ENCODE measurements around the gene PLCXD1.
"Not testable (repeated sequence)": the region's sequence is repeated elsewhere in the genome, so short reads cannot be mapped to it uniquely, and the experiment has no call there.

The PLCXD1 gene

DNA sequence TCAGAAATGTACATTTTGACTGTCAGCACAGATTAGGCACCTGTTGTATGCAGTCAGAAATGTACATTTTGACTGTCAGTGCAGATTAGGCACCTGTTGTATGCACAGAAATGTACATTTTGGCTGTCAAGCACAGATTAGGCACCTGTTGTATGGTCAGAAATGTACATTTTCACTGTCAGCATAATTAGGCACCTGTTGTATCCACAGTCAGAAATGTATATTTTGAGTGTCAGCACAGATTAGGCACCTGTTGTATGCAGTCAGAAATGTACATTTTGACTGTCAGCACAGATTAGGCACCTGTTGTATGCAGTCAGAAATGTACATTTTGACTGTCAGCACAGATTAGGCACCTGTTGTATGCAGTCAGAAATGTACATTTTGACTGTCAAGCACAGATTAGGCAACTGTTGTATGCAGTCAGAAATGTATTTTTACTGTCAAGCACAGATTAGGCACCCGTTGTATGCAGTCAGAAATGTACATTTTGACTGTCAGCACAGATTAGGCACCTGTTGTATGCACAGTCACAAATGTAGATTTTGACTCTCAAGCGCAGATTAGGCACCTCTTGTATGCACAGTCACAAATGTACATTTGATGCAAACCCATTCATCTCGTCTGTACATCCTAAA is 25.6 kb downstream of the PLCXD1 start:
- not testable (repeated sequence) for H3K27ac ChIP-seq (ENCODE audit: low read length); H3K9me3 ChIP-seq (ENCODE audit: control insufficient read depth, low read depth, low read length); H3K4me1 ChIP-seq (ENCODE audit: control insufficient read depth, low read depth, low read length); H3K9ac ChIP-seq (ENCODE audit: low read length); H3K4me3 ChIP-seq (ENCODE audit: low read length); H3K27me3 ChIP-seq (ENCODE audit: control insufficient read depth, insufficient read depth, low read length)
- peaks cover 61% of the 10 kb centered on the region for H3K36me3 ChIP-seq (ENCODE audit: control insufficient read depth, low read depth, low read length)

DNA sequence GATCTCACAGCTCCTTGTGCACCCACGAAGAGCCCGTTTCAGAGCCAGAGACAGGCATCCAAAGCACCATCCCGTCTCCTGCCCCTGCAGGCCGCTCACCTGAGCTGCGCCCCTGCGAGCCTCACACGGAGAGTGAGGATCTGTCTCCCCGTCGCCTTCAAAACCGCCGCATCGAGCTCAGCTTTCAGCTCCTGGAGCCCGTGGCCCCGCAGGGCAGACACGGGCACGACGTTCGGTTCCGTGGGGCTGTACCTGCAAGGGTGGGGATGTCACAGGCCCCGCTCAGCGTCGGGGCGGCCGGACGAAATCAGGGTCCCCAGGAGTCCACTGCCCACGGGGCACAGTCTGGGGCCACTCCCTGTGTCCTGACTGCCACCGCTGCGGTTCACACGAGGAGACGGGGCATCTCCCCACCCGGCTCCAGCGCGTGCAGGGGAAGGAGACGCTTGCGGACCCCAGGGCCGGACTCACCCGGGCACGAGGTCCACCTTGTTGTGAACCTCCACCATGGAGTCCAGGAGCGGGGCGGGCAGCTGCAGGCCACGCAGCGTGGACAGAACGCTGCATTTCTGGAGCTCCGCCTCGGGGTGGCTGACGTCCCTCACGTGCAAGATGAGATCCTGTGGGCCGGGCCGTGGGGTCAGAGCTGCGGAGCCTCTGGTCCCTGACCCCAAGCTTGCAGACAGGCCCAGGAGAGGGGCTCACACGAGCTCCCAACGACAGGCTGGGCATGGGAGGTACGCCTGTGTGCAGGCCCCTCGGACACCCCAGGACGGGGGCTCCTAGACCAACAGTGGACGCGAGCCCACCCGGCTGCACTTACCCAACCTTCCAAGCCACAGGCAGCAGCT is 26.3 kb downstream of the PLCXD1 start:
- no peaks in the 10 kb centered on the region for H3K4me1 ChIP-seq (ENCODE audit: control insufficient read depth, low read depth, low read length)
- no peak overlapping the region for H3K9ac ChIP-seq (ENCODE audit: low read length)
- no peak overlapping the region for H3K27ac ChIP-seq (ENCODE audit: low read length)
- H3K27me3 ChIP-seq (ENCODE audit: control insufficient read depth, insufficient read depth, low read length): no peaks in the 10 kb centered on the region
- no peaks in the 10 kb centered on the region for H3K9me3 ChIP-seq (ENCODE audit: control insufficient read depth, low read depth, low read length)
- peaks cover 61% of the 10 kb centered on the region for H3K36me3 ChIP-seq (ENCODE audit: control insufficient read depth, low read depth, low read length)
- H3K4me3 ChIP-seq (ENCODE audit: low read length): no peak overlapping the region

DNA sequence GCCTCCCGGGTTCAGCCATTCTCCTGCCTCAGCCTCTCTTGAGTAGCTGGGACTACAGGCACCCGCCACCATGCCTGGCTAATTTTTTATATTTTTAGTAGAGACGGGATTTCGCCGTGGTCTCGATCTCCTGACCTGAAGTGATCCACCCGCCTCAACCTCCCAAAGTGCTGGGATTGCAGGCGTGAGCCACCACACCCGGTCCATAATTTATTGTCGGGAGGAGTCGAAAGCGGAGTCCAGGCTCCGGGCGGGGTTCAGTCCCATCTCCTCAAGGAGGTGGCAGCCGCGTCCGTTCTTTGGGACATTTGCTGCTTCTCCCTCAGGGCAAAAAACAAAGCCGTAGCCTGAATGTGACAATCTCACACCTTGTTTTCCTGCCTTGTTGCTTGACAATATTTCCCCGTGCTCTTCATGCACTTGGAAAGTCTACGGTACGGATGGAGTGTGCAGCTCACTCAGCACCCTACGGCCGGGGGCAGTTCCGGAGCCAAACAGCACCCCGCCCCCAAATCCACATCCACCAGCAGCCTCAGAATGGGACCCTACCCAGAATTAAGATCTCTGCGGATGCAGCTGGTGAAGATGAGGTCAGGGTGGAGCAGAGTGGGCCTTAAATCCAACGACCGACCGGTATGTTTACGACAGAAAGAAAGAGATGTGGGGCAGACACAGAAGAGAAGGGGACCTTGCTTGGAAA is 27.8 kb downstream of the PLCXD1 start:
- Histone ChIP-seq H3K36me3 (ENCODE audit: control insufficient read depth, low read depth, low read length) (peaks cover 67% of the 10 kb centered on the region), H3K4me3 (ENCODE audit: low read length) (no peak overlapping the region), H3K4me1 (ENCODE audit: control insufficient read depth, low read depth, low read length) (no peaks in the 10 kb centered on the region), H3K27me3 (ENCODE audit: control insufficient read depth, insufficient read depth, low read length) (no peaks in the 10 kb centered on the region), H3K27ac (ENCODE audit: low read length) (no peak overlapping the region), H3K9me3 (ENCODE audit: control insufficient read depth, low read depth, low read length) (no peaks in the 10 kb centered on the region), H3K9ac (ENCODE audit: low read length) (no peak overlapping the region)

DNA sequence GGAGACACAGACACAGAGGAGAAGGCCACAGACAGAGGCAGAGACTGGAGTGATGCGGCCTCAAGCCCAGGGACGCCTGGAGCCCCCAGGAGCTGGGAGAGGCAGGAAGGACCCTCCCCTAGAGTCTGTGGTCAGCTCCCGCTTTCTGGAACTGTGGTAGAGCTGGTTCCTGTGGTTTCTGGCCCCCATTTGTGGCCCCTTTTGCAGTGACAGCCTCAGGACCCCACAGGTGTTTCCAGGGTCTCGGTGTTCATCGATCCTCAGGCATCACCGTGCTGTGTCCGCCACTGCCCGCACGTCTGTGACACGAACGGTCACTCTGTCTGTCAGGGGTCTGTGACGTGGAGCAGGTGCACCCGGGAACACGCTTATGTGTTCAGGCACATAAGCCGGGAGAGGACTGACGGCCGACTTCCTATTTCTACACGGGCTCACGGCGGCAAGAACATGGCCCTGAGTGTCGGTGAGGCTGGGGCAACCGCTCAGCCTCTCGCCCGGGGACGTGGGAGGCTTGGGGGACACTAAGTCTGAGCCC is 29.5 kb downstream of the PLCXD1 start:
- H3K27me3 ChIP-seq (ENCODE audit: control insufficient read depth, insufficient read depth, low read length): no peaks in the 10 kb centered on the region
- H3K9me3 ChIP-seq (ENCODE audit: control insufficient read depth, low read depth, low read length): no peaks in the 10 kb centered on the region
- H3K4me1 ChIP-seq (ENCODE audit: control insufficient read depth, low read depth, low read length): no peaks in the 10 kb centered on the region
- H3K4me3 ChIP-seq (ENCODE audit: low read length): no peak overlapping the region
- peaks cover 78% of the 10 kb centered on the region for H3K36me3 ChIP-seq (ENCODE audit: control insufficient read depth, low read depth, low read length)
- no peak overlapping the region for H3K27ac ChIP-seq (ENCODE audit: low read length)
- no peak overlapping the region for H3K9ac ChIP-seq (ENCODE audit: low read length)

DNA sequence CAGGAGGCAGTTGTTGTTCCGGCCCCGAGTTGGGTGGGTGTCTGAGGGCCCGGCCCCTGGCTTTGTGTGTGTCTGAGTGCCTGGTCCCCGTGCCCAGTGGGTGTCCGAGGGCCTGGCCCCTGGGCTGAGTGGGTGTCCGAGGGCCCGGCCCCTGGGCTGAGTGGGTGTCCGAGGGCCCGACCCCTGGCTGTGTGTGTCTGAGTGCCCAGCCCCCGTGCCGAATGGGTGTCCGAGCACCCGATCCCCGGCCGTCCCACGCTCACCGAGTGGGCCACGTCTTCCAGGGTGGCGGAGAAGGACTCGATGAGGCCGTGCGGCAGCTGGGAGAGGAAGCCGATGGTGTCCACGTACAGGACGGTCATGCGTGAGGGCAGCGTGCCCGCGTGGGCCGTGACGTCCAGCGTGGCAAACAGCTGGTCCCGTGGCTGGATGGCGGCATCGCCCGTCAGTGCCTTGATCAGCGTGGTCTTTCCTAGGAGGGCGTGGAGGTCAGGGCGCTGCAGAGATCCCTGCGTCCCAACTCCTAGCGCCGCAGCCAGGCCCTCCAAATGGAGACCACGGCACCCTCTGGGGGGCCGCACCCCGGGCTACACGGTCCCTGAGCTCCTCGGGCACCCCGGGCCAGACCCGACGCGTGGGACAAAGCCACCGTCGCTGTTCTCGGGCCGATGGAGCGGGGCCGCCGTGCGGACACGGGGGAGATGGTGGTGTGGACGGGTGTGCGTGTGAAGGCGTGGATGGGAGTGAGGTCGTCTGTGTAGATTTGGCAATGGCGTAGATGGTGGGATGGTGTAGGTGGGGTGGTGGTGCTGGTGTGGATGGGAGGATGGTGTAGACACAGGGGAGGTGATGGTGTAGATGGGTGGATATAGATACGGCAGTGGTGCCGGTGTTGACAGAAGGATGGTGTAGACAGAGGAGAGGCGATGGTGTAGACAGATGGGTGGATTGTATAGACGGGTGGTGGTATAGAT is 30.3 kb downstream of the PLCXD1 start:
- no peak overlapping the region for H3K27ac ChIP-seq (ENCODE audit: low read length)
- H3K4me1 ChIP-seq (ENCODE audit: control insufficient read depth, low read depth, low read length): no peaks in the 10 kb centered on the region
- H3K4me3 ChIP-seq (ENCODE audit: low read length): no peak overlapping the region
- H3K9me3 ChIP-seq (ENCODE audit: control insufficient read depth, low read depth, low read length): no peaks in the 10 kb centered on the region
- peaks cover 74% of the 10 kb centered on the region for H3K36me3 ChIP-seq (ENCODE audit: control insufficient read depth, low read depth, low read length)
- no peaks in the 10 kb centered on the region for H3K27me3 ChIP-seq (ENCODE audit: control insufficient read depth, insufficient read depth, low read length)
- no peak overlapping the region for H3K9ac ChIP-seq (ENCODE audit: low read length)

DNA sequence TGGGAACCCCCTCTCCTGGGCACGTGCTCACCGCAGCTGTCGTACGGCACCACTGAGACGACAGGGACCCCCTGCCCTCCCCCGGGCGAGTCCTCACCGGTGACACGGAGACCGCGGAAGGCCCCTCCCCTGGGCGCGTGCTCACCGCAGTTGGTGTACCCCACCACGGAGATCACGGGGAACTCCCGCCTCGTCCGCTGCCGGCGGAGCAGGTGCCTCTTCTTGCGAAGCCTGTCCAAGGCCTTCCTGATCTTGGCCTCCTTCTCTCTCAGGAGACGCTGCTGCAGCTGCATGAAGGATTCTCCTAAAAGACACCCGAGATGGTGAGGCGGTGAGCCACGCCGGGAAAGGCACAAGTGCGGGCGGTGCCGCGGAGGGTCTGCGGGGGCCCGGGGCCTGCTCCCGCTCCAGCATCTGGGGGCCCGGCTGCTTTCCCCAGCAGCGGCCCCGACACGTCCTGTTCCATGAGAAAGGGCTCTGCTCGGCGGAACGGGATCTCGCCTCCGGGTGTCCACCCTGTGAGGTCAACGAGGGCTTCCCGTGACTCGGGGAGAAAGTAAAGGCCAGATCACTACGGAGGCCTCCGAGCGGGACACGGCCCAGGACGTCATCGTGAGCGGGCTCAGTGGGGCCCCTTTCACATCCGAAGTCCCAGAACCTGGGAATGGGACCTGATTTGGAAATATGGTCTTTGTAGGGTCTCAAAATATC is 31.6 kb downstream of the PLCXD1 start:
- H3K27ac ChIP-seq (ENCODE audit: low read length): no peak overlapping the region
- H3K4me1 ChIP-seq (ENCODE audit: control insufficient read depth, low read depth, low read length): no peaks in the 10 kb centered on the region
- no peaks in the 10 kb centered on the region for H3K27me3 ChIP-seq (ENCODE audit: control insufficient read depth, insufficient read depth, low read length)
- H3K4me3 ChIP-seq (ENCODE audit: low read length): no peak overlapping the region
- H3K9ac ChIP-seq (ENCODE audit: low read length): no peak overlapping the region
- H3K36me3 ChIP-seq (ENCODE audit: control insufficient read depth, low read depth, low read length): peaks cover 65% of the 10 kb centered on the region
- H3K9me3 ChIP-seq (ENCODE audit: control insufficient read depth, low read depth, low read length): no peaks in the 10 kb centered on the region

DNA sequence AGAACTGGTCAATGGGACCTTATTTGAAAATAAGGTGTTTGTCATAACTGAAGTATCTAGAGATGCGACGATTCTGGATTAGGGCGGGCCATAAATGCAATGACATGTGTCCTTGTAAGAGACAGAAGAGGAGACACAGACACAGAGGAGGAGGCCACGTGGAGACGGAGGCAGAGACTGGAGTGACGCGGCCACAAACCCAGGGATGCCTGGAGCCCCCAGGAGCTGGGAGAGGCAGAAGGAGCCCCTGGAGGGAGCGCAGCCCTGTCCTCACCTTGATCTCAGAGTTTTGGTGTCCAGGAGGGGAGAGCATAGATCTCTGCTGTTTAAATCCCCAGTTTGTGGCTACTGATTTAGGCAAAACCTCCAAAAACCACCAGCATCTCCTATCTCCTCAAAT is 32.4 kb downstream of the PLCXD1 start:
- no peaks in the 10 kb centered on the region for H3K27me3 ChIP-seq (ENCODE audit: control insufficient read depth, insufficient read depth, low read length)
- H3K9me3 ChIP-seq (ENCODE audit: control insufficient read depth, low read depth, low read length): no peaks in the 10 kb centered on the region
- peaks cover 59% of the 10 kb centered on the region for H3K36me3 ChIP-seq (ENCODE audit: control insufficient read depth, low read depth, low read length)
- no peak overlapping the region for H3K27ac ChIP-seq (ENCODE audit: low read length)
- no peaks in the 10 kb centered on the region for H3K4me1 ChIP-seq (ENCODE audit: control insufficient read depth, low read depth, low read length)
- no peak overlapping the region for H3K9ac ChIP-seq (ENCODE audit: low read length)
- no peak overlapping the region for H3K4me3 ChIP-seq (ENCODE audit: low read length)

DNA sequence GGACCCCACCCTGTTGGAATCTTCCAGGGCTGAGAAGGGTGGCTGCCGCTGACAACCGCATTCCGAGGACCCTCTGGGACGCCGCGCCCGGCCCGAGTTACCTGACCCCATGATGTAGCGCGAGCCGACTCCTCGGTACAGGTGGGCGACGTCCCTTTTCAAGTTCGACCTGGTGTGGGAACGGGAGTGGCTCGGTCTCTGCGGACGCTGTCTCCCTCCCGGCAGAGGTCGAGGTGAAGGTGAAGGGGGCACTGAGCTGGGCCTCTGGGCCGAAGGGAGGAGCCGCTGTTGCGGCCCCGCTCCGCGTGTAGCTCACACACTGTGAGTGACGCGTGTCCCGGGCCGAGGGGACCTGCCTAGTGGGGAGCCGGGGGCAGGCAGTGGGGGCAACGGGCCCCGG is 32.9 kb downstream of the PLCXD1 start:
- Histone ChIP-seq H3K4me3 (ENCODE audit: low read length) (no peak overlapping the region), H3K9ac (ENCODE audit: low read length) (no peak overlapping the region), H3K36me3 (ENCODE audit: control insufficient read depth, low read depth, low read length) (peaks cover 56% of the 10 kb centered on the region), H3K9me3 (ENCODE audit: control insufficient read depth, low read depth, low read length) (no peaks in the 10 kb centered on the region), H3K4me1 (ENCODE audit: control insufficient read depth, low read depth, low read length) (no peaks in the 10 kb centered on the region), H3K27me3 (ENCODE audit: control insufficient read depth, insufficient read depth, low read length) (no peaks in the 10 kb centered on the region), H3K27ac (ENCODE audit: low read length) (no peak overlapping the region)

DNA sequence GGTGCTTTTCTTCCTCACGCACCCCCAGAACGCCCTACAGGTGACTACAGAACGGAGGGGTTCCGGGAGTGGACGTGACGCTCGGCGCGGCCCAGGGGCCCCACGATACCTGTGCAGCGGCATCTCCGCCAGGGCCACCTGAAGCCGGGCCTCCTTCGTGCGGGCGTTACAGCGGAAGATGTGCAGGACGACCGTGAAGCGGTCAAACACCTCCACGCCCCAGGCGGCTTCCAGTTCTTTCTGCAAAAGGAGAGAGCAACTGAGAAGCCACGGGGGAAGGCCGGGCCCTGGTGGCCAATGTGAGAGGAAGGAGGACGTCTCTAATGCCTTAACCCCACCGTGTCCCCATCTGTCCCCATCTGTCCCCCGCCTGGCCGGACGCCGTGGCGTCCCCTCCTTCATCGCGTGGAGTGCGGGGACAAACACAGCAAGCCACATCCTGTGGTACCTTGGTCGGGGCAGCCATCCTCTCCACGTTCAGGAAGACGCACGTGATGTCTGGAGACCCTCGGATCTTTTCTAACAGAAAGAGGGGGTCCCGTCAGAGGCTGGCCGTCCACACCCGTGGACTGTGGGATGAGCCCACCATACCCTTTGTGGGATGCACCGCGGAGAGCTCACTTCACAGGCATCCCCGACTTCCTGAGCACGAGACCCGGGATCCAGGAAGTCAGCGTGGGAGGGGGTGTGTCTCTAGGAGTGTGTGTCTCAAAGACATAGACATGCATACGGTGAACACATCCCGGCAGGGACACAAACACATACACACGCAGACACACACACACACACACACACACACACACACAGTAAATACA is 33.8 kb downstream of the PLCXD1 start:
- Histone ChIP-seq H3K9ac (ENCODE audit: low read length) (no peak overlapping the region), H3K36me3 (ENCODE audit: control insufficient read depth, low read depth, low read length) (peaks cover 51% of the 10 kb centered on the region), H3K4me1 (ENCODE audit: control insufficient read depth, low read depth, low read length) (no peaks in the 10 kb centered on the region), H3K27me3 (ENCODE audit: control insufficient read depth, insufficient read depth, low read length) (no peaks in the 10 kb centered on the region), H3K27ac (ENCODE audit: low read length) (no peak overlapping the region), H3K4me3 (ENCODE audit: low read length) (no peak overlapping the region), H3K9me3 (ENCODE audit: control insufficient read depth, low read depth, low read length) (no peaks in the 10 kb centered on the region)

Measured in iPS-18a (cell line).